Measurements from ENCODE around the gene PGF.

GRCh38 chr14:74978416-74978947 lies 23.1 kb upstream of the PGF start:
- TF ChIP-seq CTCF (IDR thresholded peaks at IDR 0.05) (no peak), POLR2AphosphoS5 (IDR thresholded peaks at IDR 0.05; ENCODE audit: insufficient read depth in 1 of 2, low read depth in 1 of 2) (no peak), POLR2A (IDR thresholded peaks at IDR 0.05) (no peak)

Data from vagina (tissue), 2 donors.